ENCODE data around the gene CTNNA2. TPM values are rescaled to one million over a fixed set of nuclear protein-coding genes. Genes with fewer than 3 reads are reported as not detected.

CTNNA2 gene
- total and polyA plus RNA-seq, 2 of the 8 experiments (the other 6 are each of a cell fraction or from before 2014, with no cell fraction given): 3.9 to 9.0 TPM

DNA sequence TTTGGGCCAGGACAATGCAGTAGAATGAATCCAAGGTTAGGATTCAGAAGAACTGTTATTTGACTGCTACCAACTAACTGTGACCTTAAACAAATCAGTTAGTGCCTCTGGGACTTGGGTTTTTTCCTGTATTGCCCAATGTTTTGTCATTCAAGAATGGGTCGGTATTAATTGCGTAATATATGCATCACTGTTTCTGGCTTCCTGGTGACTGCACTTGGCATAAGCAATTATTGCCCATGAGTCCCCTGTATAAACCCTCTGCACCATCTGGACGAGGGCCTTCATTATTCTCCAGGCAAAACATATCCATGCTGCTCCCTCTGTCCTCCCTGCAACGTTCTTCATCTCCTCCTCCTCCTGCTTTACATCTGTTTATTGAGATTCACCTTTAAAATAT, 1047.5 kb downstream of the CTNNA2 start:
- no peaks in the 10 kb centered on the region for H3K79me2 ChIP-seq (ENCODE audit: control insufficient read depth in 1 of 2, insufficient read depth in 2 of 2, low read length in 2 of 2)
- no peak overlapping the region for H3K4me3 ChIP-seq (ENCODE audit: extremely low read depth in 1 of 4, insufficient read depth in 2 of 4, low read depth in 3 of 4, low read length in 4 of 4)
- H3K18ac ChIP-seq (ENCODE audit: extremely low read depth, low read length): no peak overlapping the region
- H3K56ac ChIP-seq (replicated peaks; ENCODE audit: insufficient read length, low read depth, low read length): no peak overlapping the region
- no peak overlapping the region for H3K14ac ChIP-seq (ENCODE audit: insufficient read length)
- CTCF ChIA-PET (ENCODE audit: partially characterized antibody): no interaction called here
- no peak for DNase-seq (ENCODE audit: low read depth in 1 of 2, low spot score in 2 of 2)
- H3K79me1 ChIP-seq (ENCODE audit: low read depth, low read length): no peaks in the 10 kb centered on the region
- H3K4me1 ChIP-seq (replicated peaks in 1 of 4; ENCODE audit: control insufficient read depth in 3 of 4, insufficient read depth in 4 of 4, low read length in 3 of 4): no peaks in the 10 kb centered on the region
- H3K9me3 ChIP-seq (ENCODE audit: insufficient read depth in 2 of 2, low read depth in 1 of 2, low read length in 1 of 2): no peaks in the 10 kb centered on the region
- no peak overlapping the region for H2AFZ ChIP-seq (ENCODE audit: low read length)
- no peak overlapping the region for H4K5ac ChIP-seq (ENCODE audit: insufficient read length, low read depth, low read length)
- no peak overlapping the region for H4K8ac ChIP-seq (ENCODE audit: extremely low read depth, insufficient read depth, low read length)
- no peak overlapping the region for H2BK12ac ChIP-seq (ENCODE audit: low read depth, low read length)
- H3K4ac ChIP-seq (replicated peaks; ENCODE audit: insufficient read length, low read depth, low read length): no peak overlapping the region
- no peaks in the 10 kb centered on the region for H3K27me3 ChIP-seq (replicated peaks in 1 of 4; ENCODE audit: control insufficient read depth in 3 of 4, extremely low read depth in 1 of 4, insufficient read depth in 3 of 4, low read length in 3 of 4)
- no peak overlapping the region for H3K9ac ChIP-seq (replicated peaks in 1 of 4; ENCODE audit: extremely low read depth in 1 of 4, low read depth in 3 of 4, low read length in 3 of 4)
- no peak overlapping the region for H3K27ac ChIP-seq (ENCODE audit: low read depth, low read length)
- no peak overlapping the region for H3K4me2 ChIP-seq (ENCODE audit: insufficient read depth in 1 of 2, low read depth in 2 of 2, low read length in 2 of 2)
- H3K23ac ChIP-seq (ENCODE audit: insufficient read length): no peak overlapping the region
- H4K91ac ChIP-seq (replicated peaks; ENCODE audit: insufficient read length, low read length): no peak overlapping the region
- H3K23me2 ChIP-seq (ENCODE audit: low read depth, low read length): peaks cover 1% of the 10 kb centered on the region; the same call in 1 of the 2 replicates
- POLR2A ChIA-PET (ENCODE audit: partially characterized antibody): no interaction called here
- 66% methylated on average over 4 of the region's 4 CpGs; no CpG with 5 or more reads in 1 of the 2 experiments for WGBS, 2 experiments (ENCODE audit: extremely low coverage in 1 of 2, insufficient coverage in 1 of 2, insufficient read length in 1 of 2, insufficient replicate concordance in 2 of 2, low coverage in 1 of 2, low lambda C conversion rate in 2 of 2, missing lambda C conversion rate in 1 of 2)
- no peak overlapping the region for H2BK5ac ChIP-seq (ENCODE audit: low read depth, low read length)
- no peaks in the 10 kb centered on the region for H3K36me3 ChIP-seq (ENCODE audit: control insufficient read depth in 2 of 4, insufficient read depth in 4 of 4, low read length in 3 of 4)
- no peaks in the 10 kb centered on the region for H4K20me1 ChIP-seq (replicated peaks in 1 of 2; ENCODE audit: control insufficient read depth in 1 of 2, insufficient read depth in 2 of 2, low read length in 2 of 2)
- no peak overlapping the region for H2BK15ac ChIP-seq (ENCODE audit: low read length)
- FAIRE-seq: no peak
- no peak for TF ChIP-seq HDAC6 (IDR thresholded peaks at IDR 0.05; ENCODE audit: low read depth, low read length)
- no peak for TF ChIP-seq SIN3A (conservative IDR thresholded peaks at IDR 0.05 in 1 of 2, IDR thresholded peaks at IDR 0.05 in 1 of 2; ENCODE audit: low read depth in 1 of 2, low read length in 2 of 2)
- no peak for TF ChIP-seq MAX (IDR thresholded peaks at IDR 0.05)
- no peak for TF ChIP-seq KDM5A (IDR thresholded peaks at IDR 0.05; ENCODE audit: low read length)
- TF ChIP-seq SP1 (IDR thresholded peaks at IDR 0.05; ENCODE audit: low read depth, low read length): no peak
- TF ChIP-seq CTBP2 (IDR thresholded peaks at IDR 0.05; ENCODE audit: borderline replicate concordance, insufficient read depth, insufficient read length, low read length): no peak
- TF ChIP-seq CREB1 (IDR thresholded peaks at IDR 0.05): no peak
- no peak for TF ChIP-seq FOSL1 (IDR thresholded peaks at IDR 0.05; ENCODE audit: insufficient read depth, low read depth, low read length)
- TF ChIP-seq SAP30 (IDR thresholded peaks at IDR 0.05; ENCODE audit: insufficient read depth, insufficient replicate concordance, low read length): no peak
- TF ChIP-seq EGR1 (IDR thresholded peaks at IDR 0.05; ENCODE audit: borderline replicate concordance, low read depth, low read length): no peak
- TF ChIP-seq USF2 (IDR thresholded peaks at IDR 0.05; ENCODE audit: low read length): no peak
- TF ChIP-seq BCL11A (IDR thresholded peaks at IDR 0.05; ENCODE audit: low read depth in 2 of 2, low read length in 2 of 2): no peak
- no peak overlapping the region for H2BK120ac ChIP-seq (replicated peaks; ENCODE audit: low read depth, low read length)
- no peak overlapping the region for H2BK20ac ChIP-seq (ENCODE audit: low read length)
- no peak overlapping the region for H2AK5ac ChIP-seq (ENCODE audit: low read depth, low read length)

All from H1 (cell line).